ENCODE data around the gene FYB1. TPM values are rescaled to one million over a fixed set of nuclear protein-coding genes. Genes with fewer than 3 reads are reported as not detected.

The FYB1 gene
- total RNA-seq, 1 experiment from 2014 or later: not detected

DNA sequence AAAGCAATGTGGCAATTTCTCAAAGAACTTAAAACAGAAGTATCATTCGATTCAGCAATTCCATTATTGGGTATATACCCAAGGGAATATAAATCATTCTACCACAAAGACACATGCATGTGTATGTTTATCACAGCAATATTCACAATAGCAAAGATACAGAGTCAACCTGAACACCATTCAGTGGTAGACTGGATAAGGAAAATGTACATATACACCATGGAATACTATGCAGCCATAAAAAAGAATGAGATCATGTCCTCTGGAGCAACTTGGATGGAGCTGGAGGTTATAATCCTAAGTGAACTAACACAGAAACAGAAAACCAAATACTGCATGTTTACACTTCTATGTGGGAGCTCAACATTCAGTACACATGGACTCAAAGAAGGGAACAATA, 21.4 kb upstream of the FYB1 start:
- ChIA-PET CTCF (no interaction called here), POLR2A (ENCODE audit: low non-redundant PET) (no interaction called here)
- H3K36me3 ChIP-seq (ENCODE audit: insufficient read depth, low read length, poor library complexity, severe bottlenecking): no peaks in the 10 kb centered on the region
- BruUV-seq (replicated peaks): no TSS peak
- no peaks in the 10 kb centered on the region for H3K4me1 ChIP-seq (ENCODE audit: insufficient read depth, low read length, poor library complexity, severe bottlenecking)
- DNase-seq (ENCODE audit: low spot score): no peak
- no peak overlapping the region for H3K27ac ChIP-seq (ENCODE audit: low read depth, low read length, poor library complexity, severe bottlenecking)
- no peak overlapping the region for H3K4me3 ChIP-seq (ENCODE audit: low read depth, low read length, poor library complexity, severe bottlenecking)
- TF ChIP-seq EZH2 (IDR thresholded peaks at IDR 0.05; ENCODE audit: borderline replicate concordance, low read depth, low read length, poor library complexity, severe bottlenecking): no peak
- TF ChIP-seq, protein P1, sequence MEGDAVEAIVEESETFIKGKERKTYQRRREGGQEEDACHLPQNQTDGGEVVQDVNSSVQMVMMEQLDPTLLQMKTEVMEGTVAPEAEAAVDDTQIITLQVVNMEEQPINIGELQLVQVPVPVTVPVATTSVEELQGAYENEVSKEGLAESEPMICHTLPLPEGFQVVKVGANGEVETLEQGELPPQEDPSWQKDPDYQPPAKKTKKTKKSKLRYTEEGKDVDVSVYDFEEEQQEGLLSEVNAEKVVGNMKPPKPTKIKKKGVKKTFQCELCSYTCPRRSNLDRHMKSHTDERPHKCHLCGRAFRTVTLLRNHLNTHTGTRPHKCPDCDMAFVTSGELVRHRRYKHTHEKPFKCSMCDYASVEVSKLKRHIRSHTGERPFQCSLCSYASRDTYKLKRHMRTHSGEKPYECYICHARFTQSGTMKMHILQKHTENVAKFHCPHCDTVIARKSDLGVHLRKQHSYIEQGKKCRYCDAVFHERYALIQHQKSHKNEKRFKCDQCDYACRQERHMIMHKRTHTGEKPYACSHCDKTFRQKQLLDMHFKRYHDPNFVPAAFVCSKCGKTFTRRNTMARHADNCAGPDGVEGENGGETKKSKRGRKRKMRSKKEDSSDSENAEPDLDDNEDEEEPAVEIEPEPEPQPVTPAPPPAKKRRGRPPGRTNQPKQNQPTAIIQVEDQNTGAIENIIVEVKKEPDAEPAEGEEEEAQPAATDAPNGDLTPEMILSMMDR (conservative IDR thresholded peaks at IDR 0.05; ENCODE audit: low read depth, low read length): no peak
- intact Hi-C loops (cut with micrococcal nuclease; ENCODE audit: unreplicated experiment): no loop called here
- H3K27me3 ChIP-seq (replicated peaks; ENCODE audit: insufficient read depth, low read depth, low read length, poor library complexity): no peaks in the 10 kb centered on the region
- no peaks in the 10 kb centered on the region for H3K9me3 ChIP-seq (ENCODE audit: low read depth, low read length, poor library complexity, severe bottlenecking)

DNA sequence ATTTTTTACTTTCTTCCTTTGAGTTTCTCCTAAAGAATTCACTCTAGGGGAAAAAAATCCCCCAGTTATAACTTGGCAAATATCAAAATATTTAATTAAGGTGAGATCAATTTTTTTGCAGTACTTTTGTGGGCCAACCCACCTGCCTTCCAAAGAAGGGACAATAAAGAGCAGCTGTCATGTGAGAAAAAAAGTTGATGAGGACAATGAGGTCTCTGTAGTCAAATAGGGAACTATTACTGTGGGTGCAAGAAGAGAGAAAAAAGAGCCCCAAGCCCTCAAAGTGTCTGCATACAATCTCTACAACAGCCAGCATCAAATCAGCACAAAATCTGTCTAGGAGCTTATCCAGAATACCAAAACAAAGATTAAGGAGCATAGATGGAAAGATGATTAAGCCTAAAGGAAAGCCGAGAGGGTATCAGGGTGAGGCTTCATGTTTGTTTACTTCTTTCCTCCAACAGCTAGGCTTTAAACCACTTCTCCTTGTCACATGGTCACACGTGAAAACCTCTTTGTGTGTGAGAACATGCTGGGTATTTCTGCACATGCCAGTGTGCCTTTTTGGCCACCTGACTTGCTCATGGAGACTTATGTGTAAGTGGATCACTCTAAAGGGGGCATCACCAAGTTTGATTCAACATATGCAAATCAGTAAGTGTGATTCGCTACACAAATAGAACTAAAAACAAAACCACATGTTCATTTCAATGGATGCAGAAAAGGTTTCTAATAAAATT, 19.2 kb upstream of the FYB1 start:
- Histone ChIP-seq H3K4me1 (ENCODE audit: insufficient read depth, low read length, poor library complexity, severe bottlenecking) (no peaks in the 10 kb centered on the region), H3K27me3 (replicated peaks; ENCODE audit: insufficient read depth, low read depth, low read length, poor library complexity) (no peaks in the 10 kb centered on the region), H3K4me3 (ENCODE audit: low read depth, low read length, poor library complexity, severe bottlenecking) (no peak overlapping the region), H3K9me3 (ENCODE audit: low read depth, low read length, poor library complexity, severe bottlenecking) (no peaks in the 10 kb centered on the region), H3K36me3 (ENCODE audit: insufficient read depth, low read length, poor library complexity, severe bottlenecking) (no peaks in the 10 kb centered on the region), H3K27ac (ENCODE audit: low read depth, low read length, poor library complexity, severe bottlenecking) (no peak overlapping the region)
- DNase-seq (ENCODE audit: low spot score): no peak
- ChIA-PET POLR2A (ENCODE audit: low non-redundant PET) (no interaction called here), CTCF (no interaction called here)
- intact Hi-C loops (cut with micrococcal nuclease; ENCODE audit: unreplicated experiment): no loop called here
- TF ChIP-seq, protein P1 (conservative IDR thresholded peaks at IDR 0.05; ENCODE audit: low read depth, low read length): no peak
- no peak for TF ChIP-seq EZH2 (IDR thresholded peaks at IDR 0.05; ENCODE audit: borderline replicate concordance, low read depth, low read length, poor library complexity, severe bottlenecking)
- no TSS peak for BruUV-seq (replicated peaks)

DNA sequence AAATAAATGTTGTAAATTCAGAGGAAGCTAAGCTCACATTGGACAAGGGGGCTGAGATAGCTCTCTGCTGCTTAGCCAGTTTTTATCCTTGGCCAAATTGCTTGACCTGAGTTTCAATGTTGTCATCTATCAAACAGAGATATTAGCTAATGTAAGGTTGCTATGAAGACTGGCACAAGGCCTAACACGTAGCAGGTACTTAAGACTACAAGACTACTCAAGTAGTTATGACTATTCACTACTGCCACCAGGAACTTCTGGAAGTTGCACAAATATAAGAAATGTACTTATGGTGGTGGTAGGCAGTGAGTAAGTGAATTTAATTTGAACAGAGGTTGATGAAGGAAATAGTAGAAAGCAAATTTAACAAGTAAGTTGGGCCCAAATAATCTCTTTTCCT, 17.4 kb upstream of the FYB1 start:
- BruUV-seq (replicated peaks): no TSS peak
- POLR2A ChIA-PET (ENCODE audit: low non-redundant PET): no interaction called here
- no peak for DNase-seq (ENCODE audit: low spot score)
- no peak overlapping the region for H3K4me3 ChIP-seq (ENCODE audit: low read depth, low read length, poor library complexity, severe bottlenecking)
- no peaks in the 10 kb centered on the region for H3K36me3 ChIP-seq (ENCODE audit: insufficient read depth, low read length, poor library complexity, severe bottlenecking)
- H3K27me3 ChIP-seq (replicated peaks; ENCODE audit: insufficient read depth, low read depth, low read length, poor library complexity): no peaks in the 10 kb centered on the region
- no peak overlapping the region for H3K27ac ChIP-seq (ENCODE audit: low read depth, low read length, poor library complexity, severe bottlenecking)
- no peak for TF ChIP-seq EZH2 (IDR thresholded peaks at IDR 0.05; ENCODE audit: borderline replicate concordance, low read depth, low read length, poor library complexity, severe bottlenecking)
- TF ChIP-seq, protein P1 (conservative IDR thresholded peaks at IDR 0.05; ENCODE audit: low read depth, low read length): no peak
- intact Hi-C loops (cut with micrococcal nuclease; ENCODE audit: unreplicated experiment): no loop called here
- no peaks in the 10 kb centered on the region for H3K9me3 ChIP-seq (ENCODE audit: low read depth, low read length, poor library complexity, severe bottlenecking)
- H3K4me1 ChIP-seq (ENCODE audit: insufficient read depth, low read length, poor library complexity, severe bottlenecking): no peaks in the 10 kb centered on the region
- CTCF ChIA-PET: no interaction called here

All from A673 (cell line).